Cardiac muscle cell (in vitro differentiated cells and primary cell): ENCODE data around the gene PCDH9. TPM values are rescaled to one million over a fixed set of nuclear protein-coding genes. Genes with fewer than 3 reads are reported as not detected.

Experiments used
- DNase-seq, 2 donors: peaks; one replicate each; pipeline versions ENCODE4 v3.0.0 to v3.0.0-alpha.2; 2010 to 2017; ENCODE audit warnings: low read depth in 1 of 2, low spot score in 1 of 2
- H3K27ac ChIP-seq: fragments of 200-600 bp; sonication (generic); 2 replicates; pipeline ENCODE4 v1.5.1; 2016
- H3K27me3 ChIP-seq: fragments of 200-600 bp; sonication (generic); 2 replicates; pipeline ENCODE4 v1.6.0; 2016; ENCODE audit warnings: control low read depth
- H3K36me3 ChIP-seq: fragments of 200-600 bp; sonication (generic); 2 replicates; pipeline ENCODE4 v1.5.1; 2016; ENCODE audit warnings: control low read depth
- H3K4me1 ChIP-seq: fragments of 200-600 bp; sonication (generic); 2 replicates; pipeline ENCODE4 v1.8.1; 2017; ENCODE audit warnings: low read depth, mild to moderate bottlenecking, mixed run types
- H3K4me3 ChIP-seq: fragments of 200-600 bp; sonication (generic); 2 replicates; pipeline ENCODE4 v1.5.1; 2016; ENCODE audit warnings: mild to moderate bottlenecking
- H3K9me3 ChIP-seq: fragments of 200-600 bp; sonication (generic); 2 replicates; pipeline ENCODE4 v1.5.1; 2017; ENCODE audit warnings: low read depth, mild to moderate bottlenecking, control low read depth
- polyA plus RNA-seq: library from polyadenylated mRNA; unstranded; fragments of >200 nt; fragmentation: Nextera tagmentation; extraction: Ambion mirVana; gene quantifications from 2 replicates; pipeline ENCODE4 v1.2.1, GENCODE V29; 2016
- total RNA-seq: library from RNA; depleted of rRNA; stranded (reverse); fragments of >200 nt; gene quantifications from 2 replicates; pipeline ENCODE4 v1.2.3, GENCODE V29; 2016
- TF ChIP-seq, protein P1 (sequence below): IDR thresholded peaks from 2 replicates; pipeline ENCODE4 v1.5.1; 2012; ENCODE audit warnings: low read depth, mild to moderate bottlenecking, low read length

The PCDH9 gene
- total and polyA plus RNA-seq, 2 experiments from 2014 or later: 1.6 to 2.3 TPM

DNA sequence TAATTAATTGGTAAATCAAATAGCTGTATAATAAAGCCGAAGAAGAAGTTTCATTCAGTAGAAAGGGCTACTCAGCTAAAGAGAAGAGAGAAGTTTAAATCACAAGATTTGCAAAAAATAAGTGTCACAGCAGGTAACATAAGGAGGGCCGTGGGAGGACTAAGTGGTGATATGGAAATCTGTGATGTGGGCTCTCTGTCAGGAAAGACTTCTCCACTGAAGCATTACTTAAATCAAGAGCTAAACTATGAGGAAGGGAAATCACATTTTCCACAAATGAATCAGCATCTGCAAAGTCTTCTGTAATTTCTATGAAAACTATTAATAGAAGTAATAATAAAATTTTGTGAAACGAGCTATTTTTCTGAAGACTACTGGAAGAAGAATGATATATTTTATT, 153.8 kb downstream of the PCDH9 start:
- no peaks in the 10 kb centered on the region for H3K27me3 ChIP-seq
- DNase-seq: no peak
- no peak overlapping the region for H3K27ac ChIP-seq

GRCh38 chr13:67075239-67075638, 154.9 kb downstream of the PCDH9 start:
- no peaks in the 10 kb centered on the region for H3K9me3 ChIP-seq

More for the DNA sequence above, 153.8 kb downstream of the PCDH9 start:
- Histone ChIP-seq H3K9me3 (no peaks in the 10 kb centered on the region), H3K36me3 (no peaks in the 10 kb centered on the region), H3K4me1 (no peaks in the 10 kb centered on the region), H3K4me3 (no peak overlapping the region)
- TF ChIP-seq, protein P1, sequence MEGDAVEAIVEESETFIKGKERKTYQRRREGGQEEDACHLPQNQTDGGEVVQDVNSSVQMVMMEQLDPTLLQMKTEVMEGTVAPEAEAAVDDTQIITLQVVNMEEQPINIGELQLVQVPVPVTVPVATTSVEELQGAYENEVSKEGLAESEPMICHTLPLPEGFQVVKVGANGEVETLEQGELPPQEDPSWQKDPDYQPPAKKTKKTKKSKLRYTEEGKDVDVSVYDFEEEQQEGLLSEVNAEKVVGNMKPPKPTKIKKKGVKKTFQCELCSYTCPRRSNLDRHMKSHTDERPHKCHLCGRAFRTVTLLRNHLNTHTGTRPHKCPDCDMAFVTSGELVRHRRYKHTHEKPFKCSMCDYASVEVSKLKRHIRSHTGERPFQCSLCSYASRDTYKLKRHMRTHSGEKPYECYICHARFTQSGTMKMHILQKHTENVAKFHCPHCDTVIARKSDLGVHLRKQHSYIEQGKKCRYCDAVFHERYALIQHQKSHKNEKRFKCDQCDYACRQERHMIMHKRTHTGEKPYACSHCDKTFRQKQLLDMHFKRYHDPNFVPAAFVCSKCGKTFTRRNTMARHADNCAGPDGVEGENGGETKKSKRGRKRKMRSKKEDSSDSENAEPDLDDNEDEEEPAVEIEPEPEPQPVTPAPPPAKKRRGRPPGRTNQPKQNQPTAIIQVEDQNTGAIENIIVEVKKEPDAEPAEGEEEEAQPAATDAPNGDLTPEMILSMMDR: no peak

GRCh38 chr13:67071918-67072598, 158.1 kb downstream of the PCDH9 start:
- no peaks in the 10 kb centered on the region for H3K36me3 ChIP-seq

More at GRCh38 chr13:67075239-67075638, 154.9 kb downstream of the PCDH9 start:
- H3K27me3 ChIP-seq: no peaks in the 10 kb centered on the region
- TF ChIP-seq, protein P1: peak; percentile 40
- no peak overlapping the region for H3K27ac ChIP-seq
- H3K36me3 ChIP-seq: no peaks in the 10 kb centered on the region
- H3K4me1 ChIP-seq: peaks cover 3% of the 10 kb centered on the region
- DNase-seq: peak in 1 of 2 donors; percentile 64
- no peak overlapping the region for H3K4me3 ChIP-seq

DNA sequence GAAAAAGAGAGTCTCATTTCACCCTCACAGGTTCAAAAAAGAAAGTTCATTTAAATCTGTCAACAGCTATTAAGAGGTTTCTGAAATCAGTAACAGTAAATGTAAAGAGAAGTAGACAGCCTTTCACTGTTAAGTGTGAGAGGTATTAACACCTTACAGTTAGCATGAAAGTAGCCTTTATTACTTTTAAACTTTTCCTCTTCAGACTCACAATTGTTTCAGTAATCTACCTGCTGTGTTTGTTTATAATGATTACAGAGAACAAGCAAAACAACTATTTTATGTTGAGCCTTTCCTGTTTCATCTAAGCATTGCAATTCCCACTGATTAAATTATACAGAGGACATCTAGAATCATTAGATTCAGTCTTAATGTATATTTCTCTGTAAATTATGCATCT, 159.8 kb downstream of the PCDH9 start:
- H3K4me3 ChIP-seq: no peak overlapping the region
- TF ChIP-seq, protein P1: no peak

More at GRCh38 chr13:67071918-67072598, 158.1 kb downstream of the PCDH9 start:
- TF ChIP-seq, protein P1: no peak
- DNase-seq: no peak
- Histone ChIP-seq H3K4me3 (no peak overlapping the region), H3K9me3 (no peaks in the 10 kb centered on the region), H3K27ac (no peak overlapping the region), H3K4me1 (peaks cover 12% of the 10 kb centered on the region), H3K27me3 (no peaks in the 10 kb centered on the region)

DNA sequence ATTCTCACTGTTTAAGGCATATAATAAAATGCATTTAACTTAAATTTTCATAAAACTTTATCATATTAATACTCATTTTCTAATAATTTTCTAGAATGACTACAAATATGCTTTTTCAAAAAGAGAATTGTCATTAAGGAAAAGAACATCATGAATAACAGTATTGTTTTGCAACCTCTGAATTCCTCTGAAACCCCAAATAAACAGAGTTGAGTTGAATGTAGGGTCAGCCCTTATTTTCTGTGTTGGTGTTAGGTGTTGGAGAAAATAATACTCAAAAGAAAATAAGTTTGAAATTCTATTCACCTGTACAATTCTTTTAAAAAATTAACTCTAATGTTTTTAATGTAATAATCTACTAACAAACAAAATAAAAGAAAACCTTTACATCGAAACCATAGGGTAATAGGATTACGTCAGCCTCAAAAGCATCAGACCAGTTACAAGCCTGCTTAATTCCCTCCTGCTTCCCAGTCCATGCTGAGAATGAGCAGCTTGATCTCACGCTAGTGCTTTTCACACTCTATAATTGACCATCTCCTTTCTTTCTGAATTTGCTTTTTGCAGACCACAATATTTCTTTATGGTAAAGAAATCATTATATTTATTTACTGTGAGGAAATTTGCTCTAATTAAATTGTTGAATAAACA, 160.9 kb downstream of the PCDH9 start:
- Histone ChIP-seq H3K27ac (no peak overlapping the region), H3K36me3 (no peaks in the 10 kb centered on the region), H3K4me3 (no peak overlapping the region), H3K27me3 (no peaks in the 10 kb centered on the region), H3K4me1 (peaks cover 12% of the 10 kb centered on the region), H3K9me3 (no peaks in the 10 kb centered on the region)
- TF ChIP-seq, protein P1: no peak
- peak in 1 of 2 donors; percentile 36 for DNase-seq

More for the DNA sequence above, 159.8 kb downstream of the PCDH9 start:
- Histone ChIP-seq H3K4me1 (peaks cover 12% of the 10 kb centered on the region), H3K27me3 (no peaks in the 10 kb centered on the region), H3K36me3 (no peaks in the 10 kb centered on the region), H3K27ac (no peak overlapping the region), H3K9me3 (no peaks in the 10 kb centered on the region)
- DNase-seq: peak in 1 of 2 donors; percentile 15
